Nephron (organoid): ENCODE data around the gene KAZN.

Experiments used
- H3K27ac Mint-ChIP-seq, 3 experiments: 2 replicates each; pipeline ENCODE4 v1.8.0; 2020; ENCODE audit warnings: mixed read lengths in 3 of 3, mild to moderate bottlenecking in 2 of 3, moderate library complexity in 1 of 3
- H3K27me3 Mint-ChIP-seq: 2 replicates; pipeline ENCODE4 v1.8.0; 2021; ENCODE audit warnings: low read depth, mild to moderate bottlenecking, moderate library complexity, mixed read lengths
- H3K36me3 Mint-ChIP-seq: 2 replicates; pipeline ENCODE4 v1.8.0; 2020; ENCODE audit warnings: low read depth, mixed read lengths
- H3K4me1 Mint-ChIP-seq: 2 replicates; pipeline ENCODE4 v1.8.0; 2020; ENCODE audit warnings: mixed read lengths
- H3K4me3 Mint-ChIP-seq, 3 experiments: 2 replicates each; pipeline ENCODE4 v1.8.0; 2020; ENCODE audit warnings: mild to moderate bottlenecking in 3 of 3, mixed read lengths in 3 of 3, moderate library complexity in 2 of 3
- H3K9me3 Mint-ChIP-seq: 2 replicates; pipeline ENCODE4 v1.8.0; 2020; ENCODE audit warnings: mixed read lengths
- TF ChIP-seq, protein P1 (sequence below), 3 experiments: fragments of 200-600 bp; sonication (generic); IDR thresholded peaks; one replicate each; pipeline ENCODE4 v1.5.0; 2021; ENCODE audit warnings: antibody characterized with exemption in 3 of 3; ENCODE audit not compliant: unreplicated experiment in 3 of 3

Gene KAZN

GRCh38 chr1:14878951-14879350 is 280.5 kb downstream of the KAZN start:
- Mint-ChIP-seq H3K27ac (no peak overlapping the region), H3K36me3 (peaks cover 8% of the 10 kb centered on the region), H3K4me1 (no peaks in the 10 kb centered on the region), H3K27me3 (peaks cover 5% of the 10 kb centered on the region), H3K4me3 (no peak overlapping the region), H3K9me3 (peaks cover 3% of the 10 kb centered on the region)
- TF ChIP-seq, protein P1, sequence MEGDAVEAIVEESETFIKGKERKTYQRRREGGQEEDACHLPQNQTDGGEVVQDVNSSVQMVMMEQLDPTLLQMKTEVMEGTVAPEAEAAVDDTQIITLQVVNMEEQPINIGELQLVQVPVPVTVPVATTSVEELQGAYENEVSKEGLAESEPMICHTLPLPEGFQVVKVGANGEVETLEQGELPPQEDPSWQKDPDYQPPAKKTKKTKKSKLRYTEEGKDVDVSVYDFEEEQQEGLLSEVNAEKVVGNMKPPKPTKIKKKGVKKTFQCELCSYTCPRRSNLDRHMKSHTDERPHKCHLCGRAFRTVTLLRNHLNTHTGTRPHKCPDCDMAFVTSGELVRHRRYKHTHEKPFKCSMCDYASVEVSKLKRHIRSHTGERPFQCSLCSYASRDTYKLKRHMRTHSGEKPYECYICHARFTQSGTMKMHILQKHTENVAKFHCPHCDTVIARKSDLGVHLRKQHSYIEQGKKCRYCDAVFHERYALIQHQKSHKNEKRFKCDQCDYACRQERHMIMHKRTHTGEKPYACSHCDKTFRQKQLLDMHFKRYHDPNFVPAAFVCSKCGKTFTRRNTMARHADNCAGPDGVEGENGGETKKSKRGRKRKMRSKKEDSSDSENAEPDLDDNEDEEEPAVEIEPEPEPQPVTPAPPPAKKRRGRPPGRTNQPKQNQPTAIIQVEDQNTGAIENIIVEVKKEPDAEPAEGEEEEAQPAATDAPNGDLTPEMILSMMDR (IDR thresholded peaks at IDR 0.05; ENCODE audit: unreplicated experiment in 3 of 3) = no peak

DNA sequence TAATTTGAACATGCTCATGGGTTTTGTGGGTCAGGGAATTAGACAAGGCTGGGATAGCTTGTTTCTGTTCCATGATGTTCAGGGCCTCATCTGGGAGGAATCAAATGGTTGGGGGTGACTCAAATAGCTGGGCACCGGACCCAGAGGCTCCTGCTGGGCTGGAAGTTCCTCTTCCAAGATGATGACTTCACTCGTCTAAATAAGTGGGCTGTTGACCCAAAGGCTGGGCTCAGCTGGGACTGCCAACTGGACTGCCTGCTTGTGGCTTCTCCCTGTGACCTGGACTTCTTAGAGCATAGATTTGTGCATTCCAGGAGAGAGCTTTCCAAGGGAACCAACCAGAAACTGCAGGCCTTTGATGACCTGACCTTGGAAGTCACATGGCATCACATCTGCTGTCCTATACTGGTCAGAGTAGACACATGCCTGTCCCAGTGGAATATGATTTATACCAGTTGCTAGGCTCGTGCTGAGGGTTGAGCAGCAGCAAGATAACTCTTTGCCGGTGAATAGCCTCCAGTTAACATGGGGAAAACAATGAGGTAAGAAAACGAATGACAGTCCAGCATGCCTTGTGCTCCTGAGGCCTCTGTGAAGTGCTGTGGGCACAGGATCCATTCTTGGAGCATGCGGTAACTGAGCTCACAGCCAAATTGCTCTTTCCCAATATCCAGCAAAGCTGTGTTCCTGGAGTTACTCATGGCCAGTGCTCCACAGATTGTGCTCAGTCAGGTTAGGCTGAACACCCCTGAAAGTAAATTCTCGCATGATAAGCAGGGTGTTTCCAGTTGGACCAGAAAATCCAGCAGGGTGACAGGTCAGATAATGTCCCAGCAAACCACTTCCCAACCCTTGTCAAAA is 282.2 kb downstream of the KAZN start:
- H3K4me1 Mint-ChIP-seq = no peaks in the 10 kb centered on the region

GRCh38 chr1:14881775-14882672 is 283.5 kb downstream of the KAZN start:
- H3K4me3 Mint-ChIP-seq = no peak overlapping the region
- H3K27ac Mint-ChIP-seq = no peak overlapping the region
- H3K36me3 Mint-ChIP-seq = peaks cover 8% of the 10 kb centered on the region
- peaks cover 11% of the 10 kb centered on the region for H3K27me3 Mint-ChIP-seq
- TF ChIP-seq, protein P1 (IDR thresholded peaks at IDR 0.05; ENCODE audit: unreplicated experiment in 3 of 3) = no peak
- no peaks in the 10 kb centered on the region for H3K4me1 Mint-ChIP-seq
- peaks cover 3% of the 10 kb centered on the region for H3K9me3 Mint-ChIP-seq

More for the DNA sequence above, 282.2 kb downstream of the KAZN start:
- peaks cover 8% of the 10 kb centered on the region for H3K36me3 Mint-ChIP-seq
- no peak overlapping the region for H3K27ac Mint-ChIP-seq
- TF ChIP-seq, protein P1 (IDR thresholded peaks at IDR 0.05; ENCODE audit: unreplicated experiment in 3 of 3) = no peak
- H3K27me3 Mint-ChIP-seq = peaks cover 7% of the 10 kb centered on the region
- H3K4me3 Mint-ChIP-seq = no peak overlapping the region
- H3K9me3 Mint-ChIP-seq = peaks cover 3% of the 10 kb centered on the region

DNA sequence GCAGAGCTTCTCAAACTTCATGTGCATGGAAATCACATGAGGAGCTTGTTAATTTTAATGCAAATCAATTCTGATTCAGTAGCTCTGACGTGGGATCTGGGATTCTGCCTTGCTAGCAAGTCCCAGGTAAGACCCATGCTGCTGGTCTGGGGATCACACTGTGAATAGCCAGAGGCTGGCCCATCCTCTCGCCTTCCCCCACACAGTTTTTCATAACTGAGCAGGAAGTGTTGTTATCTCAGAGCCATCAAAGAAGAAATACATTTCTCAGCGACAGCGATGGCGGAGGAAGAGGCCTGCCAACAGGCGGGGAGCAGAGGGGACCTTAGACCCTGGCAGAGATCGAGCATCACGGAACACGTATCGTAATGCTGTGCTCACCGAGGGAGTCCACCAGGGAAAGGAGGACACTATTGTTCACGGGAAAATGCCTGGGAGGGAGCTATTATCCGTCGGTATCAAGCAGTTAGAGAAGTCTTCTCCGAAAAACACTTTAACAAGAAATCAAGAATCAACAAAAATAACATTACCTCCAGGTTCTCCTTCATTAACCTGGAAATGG is 286.2 kb downstream of the KAZN start:
- Mint-ChIP-seq H3K9me3 (peaks cover 3% of the 10 kb centered on the region), H3K36me3 (peaks cover 2% of the 10 kb centered on the region), H3K4me1 (no peaks in the 10 kb centered on the region), H3K27me3 (peaks cover 15% of the 10 kb centered on the region), H3K27ac (peak overlapping the region in 1 of 3 experiments; percentile 65), H3K4me3 (no peak overlapping the region)
- TF ChIP-seq, protein P1 (IDR thresholded peaks at IDR 0.05; ENCODE audit: unreplicated experiment in 3 of 3) = no peak

- Mint-ChIP-seq H3K27ac (no peak overlapping the region), H3K36me3 (no peaks in the 10 kb centered on the region), H3K4me1 (peaks cover 5% of the 10 kb centered on the region), H3K4me3 (no peak overlapping the region), H3K9me3 (no peaks in the 10 kb centered on the region), H3K27me3 (peaks cover 11% of the 10 kb centered on the region)
- TF ChIP-seq, protein P1 (IDR thresholded peaks at IDR 0.05; ENCODE audit: unreplicated experiment in 3 of 3) = no peak
These were observed 288.6 kb downstream of the KAZN start for GRCh38 chr1:14887044-14887566.
